Nucleus accumbens (tissue), 56 donors: ENCODE measurements around the gene GPR55.
A peak's percentile ranks its signal among the peaks of the same experiment; 100 is the strongest.

ENCODE experiments used
- DNase-seq, 56 donors: peaks; one replicate each; lab custom pipeline; 2025; lab: John Stamatoyannopoulos, UW

Gene GPR55

DNA sequence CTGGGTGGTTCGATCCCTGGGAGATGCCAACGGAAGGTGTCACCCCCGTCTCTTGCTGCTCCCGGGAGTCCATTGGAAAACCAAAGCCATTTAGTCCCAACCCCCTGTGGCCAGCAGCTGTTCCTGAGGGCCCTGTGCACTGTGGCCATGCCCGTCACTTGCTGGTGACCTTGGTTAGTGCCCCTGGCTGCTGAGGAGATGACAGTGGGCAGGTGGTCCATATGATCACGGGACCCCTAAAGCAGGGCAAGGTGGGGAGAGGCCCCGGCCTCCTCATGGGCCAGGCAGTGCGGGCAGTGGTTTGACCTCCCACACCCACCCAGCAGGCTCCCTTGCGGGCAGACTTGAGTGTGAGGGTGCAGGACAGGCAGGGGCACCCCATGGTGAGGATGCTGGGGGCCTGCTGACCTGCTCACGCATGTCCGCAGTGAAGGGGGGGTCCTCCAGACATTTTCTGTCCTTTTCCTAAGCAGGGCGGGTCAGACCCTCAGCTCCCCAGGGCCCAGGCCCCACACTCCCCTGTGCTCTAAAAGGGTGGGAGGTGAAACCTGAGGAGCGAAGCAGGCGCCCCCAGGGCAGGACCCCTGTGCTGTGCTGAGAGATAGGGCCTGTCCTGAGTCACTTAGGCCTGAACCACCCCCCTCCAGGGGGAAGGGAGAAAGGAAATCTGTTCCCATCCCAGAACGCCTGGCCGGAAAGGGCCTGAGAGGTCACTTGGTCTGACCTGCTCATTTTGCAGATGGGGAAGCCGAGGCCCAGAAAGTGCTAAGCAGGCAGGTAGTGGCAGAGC is 53.5 kb downstream of the GPR55 start:
- no peak for DNase-seq

GRCh38 chr2:230870544-230871360 is 54.3 kb downstream of the GPR55 start:
- peak in 3 of 56 donors; percentile 29 to 35 (median 31) for DNase-seq

DNA sequence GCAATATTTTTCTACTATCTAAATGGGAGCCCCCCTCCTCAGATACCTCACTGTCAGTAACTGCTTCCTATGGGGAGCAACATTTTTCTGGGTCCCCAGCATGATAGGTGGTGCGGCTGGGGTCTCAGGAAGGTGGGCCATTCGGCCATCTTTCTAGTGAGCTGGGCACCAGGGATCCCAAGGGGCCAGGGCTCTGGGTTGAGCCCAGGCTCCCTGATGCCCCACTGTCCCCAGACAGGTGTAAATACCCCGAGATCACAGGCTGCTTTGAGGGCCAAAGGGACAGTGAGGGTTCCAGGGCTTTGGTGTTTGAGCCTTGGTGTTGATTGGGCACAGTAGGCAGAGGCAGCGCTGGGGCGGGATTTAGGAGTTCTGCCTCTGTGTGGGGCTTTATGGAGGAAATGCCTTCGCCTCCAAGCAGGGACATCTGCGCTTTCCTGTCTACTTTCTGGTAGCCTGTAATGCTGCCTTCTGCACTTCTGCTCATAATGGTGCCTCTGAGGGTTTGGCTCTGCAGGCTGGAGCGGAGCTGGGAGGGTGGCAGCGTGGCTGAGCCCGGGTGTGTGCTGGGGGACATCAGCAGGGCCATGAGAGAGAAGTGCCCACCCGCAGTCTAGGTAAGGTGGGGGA is 55.0 kb downstream of the GPR55 start:
- peak in 1 of 56 donors; percentile 29 for DNase-seq

GRCh38 chr2:230868947-230869913 is 55.8 kb downstream of the GPR55 start:
- DNase-seq: no peak

- DNase-seq: peak in 4 of 56 donors; percentile 29 to 39 (median 31)
Observed at GRCh38 chr2:230868161-230868946, 56.7 kb downstream of the GPR55 start.

DNA sequence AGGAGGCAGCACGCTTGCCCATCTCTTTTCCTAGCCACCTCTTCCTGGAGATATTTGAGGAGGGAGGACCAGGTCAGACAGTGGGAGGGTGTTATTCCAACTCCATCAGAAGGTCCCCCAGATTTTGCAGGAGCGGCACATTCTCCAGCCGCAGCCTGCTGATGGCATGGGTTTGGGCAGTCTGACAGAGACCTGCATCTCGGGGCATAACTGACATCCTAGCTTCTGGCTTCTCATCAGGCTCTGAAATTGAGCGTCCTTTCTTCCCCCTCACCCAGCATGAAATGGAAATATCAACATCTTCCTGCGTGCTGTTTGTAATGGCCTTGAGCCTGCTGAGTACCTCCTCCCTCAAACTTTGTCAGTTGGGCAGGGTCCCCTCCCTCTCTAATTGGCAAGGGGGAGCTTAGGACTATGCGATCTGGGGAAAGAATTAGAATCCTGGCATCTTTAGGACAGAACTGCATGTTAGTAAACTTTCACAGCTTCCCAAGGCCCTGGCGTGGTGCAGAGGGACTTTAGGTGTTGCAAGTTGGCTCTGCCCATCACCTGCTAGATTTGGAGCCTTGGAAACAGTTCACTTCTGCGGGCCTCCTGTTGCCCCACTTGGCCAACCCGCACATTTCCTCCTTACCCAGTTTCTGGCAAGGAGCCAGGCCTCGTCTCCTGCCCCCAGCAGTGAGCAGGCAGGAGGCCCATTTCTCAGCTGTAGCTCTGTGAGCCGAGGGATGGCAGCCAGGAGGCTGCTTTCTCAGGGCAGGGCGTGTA is 58.1 kb downstream of the GPR55 start:
- DNase-seq: peak in 41 of 56 donors; percentile 24 to 85 (median 64)

GRCh38 chr2:230865766-230866755 is 59.0 kb downstream of the GPR55 start:
- DNase-seq: peak in 36 of 56 donors; percentile 26 to 79 (median 54)

DNA sequence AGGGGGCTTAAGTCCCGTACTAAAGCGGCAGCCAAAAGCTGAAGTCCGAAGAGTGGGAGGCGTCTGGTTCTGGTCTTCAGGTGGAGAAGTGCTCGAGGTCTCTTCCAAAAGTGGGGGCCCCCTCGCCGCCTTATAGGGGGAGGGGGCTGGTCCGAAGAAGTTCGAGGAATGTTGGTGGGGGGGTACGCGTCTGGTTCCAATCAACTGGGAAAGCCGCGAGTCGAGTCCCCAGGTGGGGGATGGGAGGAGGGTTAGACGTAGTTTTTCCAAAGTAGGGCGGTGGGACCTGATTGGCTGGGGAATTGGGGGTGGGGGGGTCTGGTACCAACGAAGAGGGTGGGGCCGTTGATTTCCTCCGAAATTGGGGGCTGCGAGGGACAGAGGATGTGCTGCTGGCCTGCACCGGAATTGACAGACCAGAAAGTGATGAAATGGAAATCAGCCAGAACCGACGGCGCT is 59.7 kb downstream of the GPR55 start:
- DNase-seq: peak in 3 of 56 donors; percentile 19 to 54 (median 45)

DNA sequence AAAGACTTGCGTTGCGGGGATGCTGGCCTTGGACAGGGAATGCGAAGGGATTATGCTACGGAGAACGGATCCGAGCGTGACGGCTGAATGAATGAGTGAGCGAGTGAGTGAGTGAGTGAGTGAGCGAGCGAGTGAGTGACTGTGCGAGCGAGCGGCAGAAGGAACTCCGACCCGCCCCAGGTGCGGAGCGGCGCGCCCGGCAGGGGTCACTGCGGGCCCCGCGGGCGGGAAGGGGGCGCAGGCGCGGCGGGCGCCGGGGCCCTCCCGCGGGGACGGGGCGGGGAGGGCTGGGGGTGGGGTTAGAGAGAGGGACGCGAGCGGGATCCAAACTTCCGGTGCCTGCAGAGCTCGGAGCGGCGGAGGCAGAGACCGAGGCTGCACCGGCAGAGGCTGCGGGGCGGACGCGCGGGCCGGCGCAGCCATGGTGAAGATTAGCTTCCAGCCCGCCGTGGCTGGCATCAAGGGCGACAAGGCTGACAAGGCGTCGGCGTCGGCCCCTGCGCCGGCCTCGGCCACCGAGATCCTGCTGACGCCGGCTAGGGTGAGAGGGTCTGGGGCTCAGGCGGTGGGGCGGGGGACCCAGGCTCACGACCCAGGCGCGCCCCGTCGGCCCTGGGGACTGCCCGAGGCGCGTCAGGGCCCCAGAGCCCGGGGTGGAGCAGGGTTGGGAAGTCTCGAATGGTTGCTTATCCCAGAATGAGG is 60.3 kb downstream of the GPR55 start, which contains the start of gene ITM2C:
Gene ITM2C, plus strand, starts transcription at position 338 of the 702 bp plus-strand sequence. Its CDS starts 84 bp downstream, at position 422.
- DNase-seq: peak in 46 of 56 donors; percentile 27 to 84 (median 60)

DNA sequence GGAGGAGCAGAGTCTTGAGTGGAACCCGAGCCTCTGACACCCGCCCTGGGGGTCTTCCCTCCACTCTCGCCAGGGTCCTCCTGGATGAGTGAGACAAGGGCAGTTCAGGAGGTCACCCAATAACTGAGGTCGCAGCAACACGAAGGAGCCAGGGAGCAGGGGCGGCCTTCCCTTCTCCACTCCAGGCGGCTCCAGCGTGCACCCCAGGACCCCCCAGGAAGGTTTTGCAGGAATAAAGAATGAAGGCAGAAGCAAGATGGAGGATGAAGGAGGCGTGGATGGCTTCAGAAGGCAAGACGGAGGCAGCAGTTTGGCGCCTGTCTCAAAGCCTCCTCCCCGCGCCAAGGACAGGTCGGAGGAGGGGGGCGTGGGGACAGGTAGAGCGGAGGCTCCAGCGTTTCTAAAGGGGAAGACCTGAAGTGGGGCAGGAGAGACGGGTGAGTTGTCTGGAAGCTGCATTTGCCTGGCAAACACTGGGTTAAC is 60.9 kb downstream of the GPR55 start:
- no peak for DNase-seq

- DNase-seq: no peak
Observed at GRCh38 chr2:230863442-230864121, 61.5 kb downstream of the GPR55 start.

GRCh38 chr2:230863031-230863430 is 62.0 kb downstream of the GPR55 start:
- no peak for DNase-seq

GRCh38 chr2:230862292-230862691 is 62.8 kb downstream of the GPR55 start:
- no peak for DNase-seq

DNA sequence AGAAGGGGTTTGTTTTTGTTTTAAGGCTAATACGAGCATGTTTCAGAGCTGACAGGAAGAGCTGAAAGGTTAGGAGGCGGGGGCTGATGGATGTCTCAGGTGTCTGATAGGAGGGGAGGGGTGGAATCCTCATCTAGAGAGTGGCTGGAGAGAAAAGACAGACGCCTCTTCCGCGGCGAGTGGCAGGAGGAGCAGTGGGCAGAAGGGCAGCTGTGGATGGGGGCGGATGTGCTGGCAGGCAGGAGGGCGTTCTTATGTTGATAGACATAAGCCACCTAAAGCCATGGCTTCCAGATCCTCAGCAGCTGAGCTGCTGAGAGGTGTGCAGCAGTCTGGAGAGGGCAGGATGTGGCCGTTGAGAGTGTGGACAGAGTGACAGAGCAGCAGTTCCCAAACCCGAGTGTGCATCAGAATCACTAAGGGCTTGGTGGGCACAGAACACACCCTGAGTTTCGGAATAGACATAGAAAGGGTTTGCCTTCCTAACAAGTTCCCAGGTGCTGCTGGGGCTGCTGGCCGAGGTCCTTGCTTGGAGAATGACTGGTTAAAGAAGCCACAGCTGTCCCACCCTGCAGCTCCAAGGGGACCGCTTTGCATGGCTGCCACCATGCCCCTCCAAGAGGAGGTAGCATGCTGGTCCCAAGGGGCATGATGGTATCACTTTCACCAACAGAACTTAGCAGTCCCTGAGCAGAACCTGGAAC is 63.3 kb downstream of the GPR55 start:
- DNase-seq: no peak
